PC-9 (cell line): ENCODE results near the gene SLC25A1. TPM values are rescaled to one million over a fixed set of nuclear protein-coding genes. Genes with fewer than 3 reads are reported as not detected.

ENCODE experiments used
- BruUV-seq: library from RNA; stranded (reverse); fragments of 400-500 nt; replicated peaks from 2 replicates; lab custom pipeline; 2021; lab: Mats Ljungman, UMichigan
- CTCF ChIA-PET: fragments of 300-600 bp; sonication (Branson Sonifier 250); formaldehyde crosslinking; loops from one replicate; lab custom pipeline; 2022; ENCODE audit warnings: antibody characterized with exemption; lab: Charles Lee
- POLR2A ChIA-PET: fragments of 300-600 bp; sonication (Branson Sonifier 250); formaldehyde crosslinking; loops from one replicate; lab custom pipeline; 2022; ENCODE audit warnings: antibody characterized with exemption; ENCODE audit not compliant: unreplicated experiment; lab: Charles Lee
- DNase-seq, 2 experiments: peaks; one replicate each; pipeline versions ENCODE4 v3.0.0 to v3.0.0-alpha.2; 2015 to 2022; ENCODE audit warnings: mixed read lengths in 1 of 2
- H2AFZ ChIP-seq: fragments of 200-600 bp; sonication (generic); 2 replicates; pipeline ENCODE4 v1.8.1; 2017; ENCODE audit warnings: antibody characterized with exemption
- H3F3A ChIP-seq: fragments of 200-600 bp; sonication (generic); 2 replicates; pipeline ENCODE4 v1.8.1; 2017; ENCODE audit warnings: antibody characterized with exemption, mild to moderate bottlenecking, low read depth; ENCODE audit not compliant: insufficient read depth
- H3K27ac ChIP-seq: fragments of 200-600 bp; sonication (generic); 2 replicates; pipeline ENCODE4 v1.6.1; 2016; ENCODE audit warnings: mixed run types
- H3K27me3 ChIP-seq: fragments of 200-600 bp; sonication (generic); 2 replicates; pipeline ENCODE4 v1.6.1; 2016; ENCODE audit warnings: low read depth, mixed run types; ENCODE audit not compliant: insufficient read depth
- H3K36me3 ChIP-seq: fragments of 200-600 bp; sonication (generic); 2 replicates; pipeline ENCODE4 v1.6.1; 2016; ENCODE audit warnings: low read depth, mixed run types
- H3K4me1 ChIP-seq: fragments of 200-600 bp; sonication (generic); replicated peaks from 2 replicates; pipeline ENCODE4 v1.6.1; 2016; ENCODE audit warnings: mixed run types; ENCODE audit not compliant: insufficient read depth
- H3K4me2 ChIP-seq: fragments of 200-600 bp; sonication (generic); 2 replicates; pipeline ENCODE4 v1.6.1; 2017; ENCODE audit warnings: mixed run types
- H3K4me3 ChIP-seq: fragments of 200-600 bp; sonication (generic); 2 replicates; pipeline ENCODE4 v1.6.1; 2016; ENCODE audit warnings: mixed run types
- H3K79me2 ChIP-seq: fragments of 200-600 bp; sonication (generic); 2 replicates; pipeline ENCODE4 v1.6.1; 2017; ENCODE audit warnings: low read depth, mixed run types
- H3K9me2 ChIP-seq: fragments of 200-600 bp; sonication (generic); 2 replicates; pipeline ENCODE4 v1.8.1; 2017; ENCODE audit warnings: mild to moderate bottlenecking; ENCODE audit not compliant: insufficient read depth
- H3K9me3 ChIP-seq: fragments of 200-600 bp; sonication (generic); 2 replicates; pipeline ENCODE4 v1.8.1; 2016; ENCODE audit warnings: low read depth; ENCODE audit not compliant: insufficient read depth
- H4K20me1 ChIP-seq: fragments of 200-600 bp; sonication (generic); 2 replicates; pipeline ENCODE4 v1.8.1; 2017; ENCODE audit not compliant: insufficient read depth
- CTCF ChIP-seq: fragments of 200-600 bp; sonication (generic); conservative IDR thresholded peaks from 2 replicates; pipeline ENCODE4 v1.6.1; 2017; ENCODE audit warnings: mixed run types, antibody characterized with exemption, mild to moderate bottlenecking, moderate library complexity
- EZH2 ChIP-seq: fragments of 200-600 bp; sonication (generic); IDR thresholded peaks from 2 replicates; pipeline ENCODE4 v1.8.0; 2017; ENCODE audit warnings: antibody characterized with exemption, low read depth
- intact Hi-C: fragments of 100-400 bp; cut with micrococcal nuclease; formaldehyde crosslinking; loops from one replicate; pipeline ENCODE4 v1.10.0; 2022; ENCODE audit not compliant: unreplicated experiment
- total RNA-seq: library from RNA; stranded (reverse); gene quantifications from 2 replicates; pipeline ENCODE4 v1.2.3, GENCODE V29; 2021

The SLC25A1 gene
- total RNA-seq, 1 experiment from 2014 or later: 79.9 TPM

GRCh38 chr22:19181786-19182471 is 3.4 kb upstream of the SLC25A1 start:
- intact Hi-C loops: no loop called here
- POLR2A ChIA-PET: no interaction called here
- no peaks in the 10 kb centered on the region for H3K27me3 ChIP-seq
- H2AFZ ChIP-seq: no peak overlapping the region
- H3K4me2 ChIP-seq: no peak overlapping the region
- no TSS peak for BruUV-seq
- TF ChIP-seq EZH2 (no peak), CTCF (no peak)
- no peak overlapping the region for H3K4me3 ChIP-seq
- CTCF ChIA-PET: interaction anchor here (0.6 kb wide), 1 partner anchor 39 kb away, joined by 9 read pairs; no protein-coding TSS in a partner anchor
- H3K27ac ChIP-seq: no peak overlapping the region
- H4K20me1 ChIP-seq: peaks cover 6% of the 10 kb centered on the region; the same call in 1 of the 2 replicates
- no peaks in the 10 kb centered on the region for H3K36me3 ChIP-seq
- no peaks in the 10 kb centered on the region for H3K9me2 ChIP-seq
- peaks cover 29% of the 10 kb centered on the region for H3K4me1 ChIP-seq
- H3F3A ChIP-seq: peaks cover 15% of the 10 kb centered on the region
- DNase-seq: no peak
- peaks cover 12% of the 10 kb centered on the region for H3K79me2 ChIP-seq
- no peaks in the 10 kb centered on the region for H3K9me3 ChIP-seq

GRCh38 chr22:19180740-19181410 is 2.3 kb upstream of the SLC25A1 start:
- ChIA-PET CTCF (no interaction called here), POLR2A (no interaction called here)
- Histone ChIP-seq H3F3A (peaks cover 20% of the 10 kb centered on the region), H3K4me3 (no peak overlapping the region), H3K4me2 (no peak overlapping the region), H3K79me2 (peaks cover 21% of the 10 kb centered on the region), H3K4me1 (peaks cover 34% of the 10 kb centered on the region), H3K27ac (no peak overlapping the region), H3K27me3 (no peaks in the 10 kb centered on the region), H4K20me1 (peaks cover 12% of the 10 kb centered on the region), H3K36me3 (0 out of 2 replicates have a peak, but pooled peaks cover 7% of the 10 kb centered on the region), H3K9me2 (no peaks in the 10 kb centered on the region), H2AFZ (no peak overlapping the region), H3K9me3 (no peaks in the 10 kb centered on the region)
- no TSS peak for BruUV-seq
- TF ChIP-seq EZH2 (no peak), CTCF (no peak)
- DNase-seq: no peak
- intact Hi-C loops: no loop called here

- Histone ChIP-seq H3K9me2 (no peaks in the 10 kb centered on the region), H3K4me1 (peaks cover 30% of the 10 kb centered on the region), H3K36me3 (0 out of 2 replicates have a peak, but pooled peaks cover 7% of the 10 kb centered on the region), H2AFZ (no peak overlapping the region), H3K9me3 (no peaks in the 10 kb centered on the region), H3K27ac (no peak overlapping the region), H3K79me2 (peaks cover 26% of the 10 kb centered on the region), H3F3A (peaks cover 16% of the 10 kb centered on the region), H3K4me2 (no peak overlapping the region), H3K27me3 (no peaks in the 10 kb centered on the region), H4K20me1 (peaks cover 12% of the 10 kb centered on the region), H3K4me3 (no peak overlapping the region)
- CTCF ChIA-PET: no interaction called here
- intact Hi-C loops: no loop called here
- DNase-seq: no peak
- no TSS peak for BruUV-seq
- no peak for TF ChIP-seq CTCF
- TF ChIP-seq EZH2: no peak
- POLR2A ChIA-PET: interaction anchor here (0.5 kb wide), 1 partner anchor 267 kb away, joined by 3 read pairs; no protein-coding TSS in a partner anchor
These were observed 1.7 kb upstream of the SLC25A1 start for GRCh38 chr22:19180234-19180633.
